HUDEP-2 (cell line): ENCODE measurements around the gene FER1L5.

Experiments used
- DNase-seq, 76 experiments: peaks; one replicate each; lab custom pipeline; 2025; ENCODE audit not compliant: unreplicated experiment in 76 of 76; lab: John Stamatoyannopoulos, UW

The FER1L5 gene

GRCh38 chr2:96693286-96694200 is 51.0 kb downstream of the FER1L5 start:
- no peak for DNase-seq

GRCh38 chr2:96694279-96694678 is 51.7 kb downstream of the FER1L5 start:
- no peak for DNase-seq

GRCh38 chr2:96694816-96695455 is 52.4 kb downstream of the FER1L5 start:
- no peak for DNase-seq

DNA sequence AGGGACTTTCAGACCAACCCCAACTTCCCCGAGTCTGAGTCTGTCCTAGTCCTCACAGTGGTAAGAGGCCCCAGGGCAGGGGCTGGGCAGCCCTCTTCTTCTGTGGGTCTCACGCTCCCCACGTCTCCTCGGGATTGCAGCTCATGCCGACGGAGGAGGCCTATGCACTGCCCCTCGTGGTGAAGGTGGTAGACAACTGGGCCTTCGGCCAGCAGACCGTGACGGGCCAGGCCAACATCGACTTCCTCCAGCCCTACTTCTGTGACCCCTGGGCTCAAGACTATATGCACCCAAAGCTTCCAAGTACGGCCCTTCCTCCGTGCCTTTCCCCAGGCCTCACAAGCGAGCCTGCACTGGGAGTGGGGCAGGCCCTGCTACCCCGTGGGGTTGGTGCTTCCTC is 53.0 kb downstream of the FER1L5 start:
- no peak for DNase-seq

DNA sequence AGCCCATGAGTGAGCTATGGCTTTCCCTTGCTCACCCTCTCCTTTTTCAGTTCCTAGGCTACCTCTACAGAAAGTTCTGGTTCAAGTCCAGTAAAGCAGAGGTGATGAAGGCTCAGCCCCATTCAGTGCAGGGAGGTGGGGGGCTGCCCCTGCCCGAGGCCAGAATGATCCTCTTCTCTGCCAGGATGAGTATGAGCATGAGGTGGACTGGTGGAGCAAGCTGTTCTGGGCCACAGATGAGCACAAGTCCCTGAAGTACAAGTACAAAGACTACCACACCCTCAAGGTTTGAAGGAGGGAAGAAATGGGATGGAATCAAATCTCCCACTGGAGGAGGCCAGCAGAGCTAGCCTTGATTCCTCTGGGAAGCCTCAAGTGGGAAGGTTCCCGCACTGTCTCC is 54.9 kb downstream of the FER1L5 start:
- no peak for DNase-seq

DNA sequence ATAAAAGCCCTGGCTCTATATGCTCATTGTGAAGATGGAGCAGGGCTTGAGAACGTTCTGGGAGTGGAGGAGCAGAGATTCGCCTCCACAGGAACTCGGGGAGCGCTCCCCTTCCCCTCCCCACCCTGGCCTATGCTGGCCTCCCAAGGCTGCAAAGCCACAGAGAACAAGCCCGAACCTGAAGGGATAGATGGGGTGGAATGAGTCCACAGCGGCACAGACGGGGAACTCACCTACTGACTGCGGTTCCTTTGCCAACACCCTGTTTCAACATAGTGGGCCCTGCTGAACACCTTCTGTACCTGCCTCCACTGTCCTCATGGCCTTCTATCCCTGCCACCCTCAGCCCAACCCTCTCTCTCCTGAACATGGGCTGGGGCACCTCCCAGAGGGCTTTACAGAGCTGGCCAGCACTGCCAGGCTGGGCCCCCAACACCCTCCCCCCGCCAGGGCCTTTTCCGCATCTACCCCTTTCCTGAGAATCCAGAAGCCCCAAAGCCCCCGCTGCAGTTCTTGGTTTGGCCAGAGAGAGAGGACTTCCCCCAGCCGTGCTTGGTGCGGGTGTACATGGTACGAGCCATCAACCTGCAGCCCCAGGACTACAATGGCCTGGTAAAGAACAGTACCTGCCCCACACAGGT is 55.8 kb downstream of the FER1L5 start:
- no peak for DNase-seq

- no peak for DNase-seq
These were observed 56.5 kb downstream of the FER1L5 start for GRCh38 chr2:96699021-96699420.

DNA sequence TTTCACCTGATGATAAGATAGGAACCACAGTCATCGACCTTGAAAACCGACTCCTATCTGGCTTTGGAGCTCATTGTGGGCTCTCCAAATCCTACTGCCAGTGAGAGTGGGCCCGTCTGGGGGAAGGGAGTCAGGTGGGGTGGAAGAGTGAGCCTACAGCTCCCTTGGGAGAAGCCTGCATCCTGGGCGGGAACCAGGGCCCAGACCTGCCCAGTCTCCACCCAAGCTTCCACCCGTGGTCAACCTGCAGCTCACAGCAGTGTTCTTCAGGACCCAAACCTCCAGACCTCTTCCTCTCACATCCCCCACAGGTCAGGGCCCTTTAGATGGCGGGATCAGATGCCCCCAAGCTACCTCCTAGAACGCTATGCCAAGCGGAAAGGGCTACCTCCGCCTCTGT is 57.1 kb downstream of the FER1L5 start:
- DNase-seq = no peak

DNA sequence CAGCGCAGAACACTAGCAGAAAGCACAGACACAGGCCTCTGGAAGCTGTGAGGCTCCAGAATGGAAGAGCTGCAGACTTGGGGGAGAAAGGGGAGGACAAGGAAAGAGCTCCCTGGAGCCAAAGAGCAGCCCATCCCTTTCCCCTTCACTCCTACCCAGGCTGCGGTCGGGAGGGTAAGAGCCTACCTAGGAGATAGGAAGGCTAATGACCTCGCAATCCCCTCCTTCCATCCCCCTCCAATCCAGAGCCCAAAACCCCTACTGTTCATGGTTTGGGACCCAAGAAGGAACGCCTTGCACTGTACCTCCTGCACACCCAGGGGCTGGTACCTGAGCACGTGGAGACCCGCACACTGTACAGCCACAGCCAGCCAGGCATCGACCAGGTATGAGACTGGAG is 57.5 kb downstream of the FER1L5 start:
- no peak for DNase-seq

- no peak for DNase-seq
These were observed 59.1 kb downstream of the FER1L5 start for GRCh38 chr2:96701636-96702035.

DNA sequence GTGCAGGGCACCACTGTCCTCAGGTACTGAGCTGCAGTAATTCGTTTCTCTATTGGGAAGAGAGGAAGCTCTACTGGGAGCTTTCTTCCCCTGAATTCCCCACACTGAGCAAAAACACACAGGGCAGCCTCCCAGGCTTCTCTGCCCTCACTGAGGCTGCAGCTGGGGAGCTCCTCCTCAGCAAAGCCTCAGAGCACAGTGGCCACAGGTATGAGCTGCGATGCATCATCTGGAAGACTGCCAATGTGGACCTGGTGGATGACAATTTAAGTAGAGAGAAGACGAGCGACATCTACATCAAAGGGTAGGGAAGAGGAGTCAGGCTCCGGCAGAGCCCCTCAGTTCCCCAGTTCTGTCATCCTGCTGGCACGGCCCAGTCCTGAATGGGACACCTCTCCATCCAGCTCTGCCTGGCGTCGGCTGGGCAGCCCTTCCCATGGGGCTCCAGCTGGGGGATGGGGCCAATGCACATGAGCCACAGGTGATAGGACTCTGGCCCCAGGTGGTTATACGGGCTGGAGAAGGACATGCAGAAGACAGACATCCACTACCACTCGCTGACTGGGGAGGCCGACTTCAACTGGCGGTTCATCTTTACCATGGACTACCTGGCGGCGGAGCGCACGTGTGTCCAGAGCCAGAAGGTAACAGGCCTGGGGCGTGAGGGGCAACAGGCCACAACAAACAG is 59.7 kb downstream of the FER1L5 start:
- no peak for DNase-seq

DNA sequence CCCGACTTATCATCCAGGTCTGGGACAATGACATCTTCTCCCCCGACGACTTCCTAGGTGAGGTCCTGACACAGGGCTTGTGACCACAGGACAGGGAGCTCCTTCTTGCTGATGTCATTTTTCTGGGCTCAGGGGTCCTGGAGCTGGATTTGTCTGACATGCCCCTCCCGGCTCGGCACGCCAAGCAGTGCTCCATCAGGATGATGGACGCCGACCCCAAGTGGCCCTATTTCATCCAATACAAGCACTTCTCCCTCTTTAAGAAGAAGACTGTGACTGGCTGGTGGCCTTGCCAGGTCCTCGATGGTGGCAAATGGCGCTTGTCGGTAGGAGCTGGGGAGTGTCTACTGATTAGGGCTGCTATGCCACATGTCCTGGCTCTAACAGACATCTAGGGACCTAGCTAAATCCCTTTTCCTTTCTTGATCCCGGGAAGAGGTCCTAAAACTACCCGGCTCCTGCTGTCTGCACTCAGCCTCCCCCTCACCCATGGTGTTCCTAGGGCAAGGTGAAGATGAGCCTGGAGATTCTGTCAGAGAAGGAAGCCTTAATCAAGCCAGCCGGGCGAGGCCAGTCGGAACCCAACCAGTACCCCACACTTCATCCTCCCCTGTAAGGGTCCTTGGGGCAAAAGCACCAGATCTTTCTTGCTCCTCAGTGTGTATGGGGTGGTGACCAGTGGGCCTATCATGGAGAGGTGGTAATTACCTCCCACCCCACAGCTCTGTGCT is 60.6 kb downstream of the FER1L5 start:
- DNase-seq = no peak

GRCh38 chr2:96710985-96711384 is 68.4 kb downstream of the FER1L5 start:
- DNase-seq = no peak

- DNase-seq = no peak
These were observed 73.1 kb downstream of the FER1L5 start for GRCh38 chr2:96715658-96716057.

- DNase-seq = no peak
These were observed 73.8 kb downstream of the FER1L5 start for GRCh38 chr2:96716388-96716787.

DNA sequence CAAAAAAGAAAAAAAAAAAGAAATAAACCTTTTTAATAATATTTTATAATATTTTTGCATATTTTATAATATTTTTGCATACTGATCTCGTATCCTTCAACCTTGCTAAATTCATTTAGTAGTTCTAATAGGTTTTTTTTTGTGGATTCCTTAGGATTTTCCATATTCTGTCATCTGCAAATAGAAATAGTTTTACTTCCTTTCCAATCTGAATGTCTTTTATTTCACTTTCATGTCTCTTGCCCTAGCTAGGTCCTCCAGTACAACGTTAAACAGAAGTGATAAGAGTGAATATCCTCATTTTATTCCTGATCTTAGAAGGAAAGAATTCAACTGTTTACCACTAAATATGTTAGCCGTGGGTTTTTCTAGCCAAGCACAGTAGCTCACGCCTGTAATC is 83.6 kb downstream of the FER1L5 start:
- DNase-seq = no peak

- DNase-seq = no peak
These were observed 84.9 kb downstream of the FER1L5 start for GRCh38 chr2:96727431-96727830.

DNA sequence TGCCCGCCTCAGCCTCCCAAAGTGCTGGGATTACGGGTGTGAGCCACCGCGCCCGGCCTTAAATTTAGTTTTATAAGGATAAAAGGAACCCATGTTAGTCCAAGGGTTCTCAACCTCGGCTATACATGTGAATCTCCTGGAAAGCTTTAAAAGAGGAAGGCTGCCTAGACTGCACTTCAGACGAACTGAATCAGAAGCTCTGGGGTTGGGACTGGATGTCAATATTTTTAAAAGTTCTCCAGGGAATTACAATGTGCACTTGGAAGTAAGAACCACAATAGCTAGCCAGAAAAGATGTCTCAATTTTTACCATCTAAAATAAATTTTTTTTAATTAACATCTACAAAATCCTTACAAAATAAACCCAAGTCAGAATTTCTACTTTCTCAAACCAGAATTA is 87.2 kb downstream of the FER1L5 start:
- DNase-seq = no peak

DNA sequence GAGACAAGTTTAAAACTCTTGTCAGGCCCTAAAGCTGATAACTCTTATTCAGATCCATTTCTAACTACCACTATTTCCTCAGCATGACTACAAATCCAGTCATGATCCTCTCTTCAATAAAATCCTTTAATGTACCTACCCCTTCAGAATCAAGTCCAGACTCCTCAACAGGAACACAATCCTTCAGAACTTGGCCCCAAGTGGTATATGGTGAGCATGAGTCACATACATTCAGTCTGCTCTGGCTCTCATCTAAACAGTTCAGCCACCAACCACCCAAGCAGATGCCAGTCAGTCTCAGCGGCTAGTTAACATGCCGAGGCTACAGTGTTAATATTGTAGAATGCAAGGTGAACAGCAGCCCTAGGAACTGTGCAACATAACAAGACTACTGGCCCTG is 87.6 kb downstream of the FER1L5 start:
- no peak for DNase-seq

GRCh38 chr2:96733931-96734330 is 91.4 kb downstream of the FER1L5 start:
- no peak for DNase-seq
